Measurements from ENCODE around the gene EHBP1.

DNA sequence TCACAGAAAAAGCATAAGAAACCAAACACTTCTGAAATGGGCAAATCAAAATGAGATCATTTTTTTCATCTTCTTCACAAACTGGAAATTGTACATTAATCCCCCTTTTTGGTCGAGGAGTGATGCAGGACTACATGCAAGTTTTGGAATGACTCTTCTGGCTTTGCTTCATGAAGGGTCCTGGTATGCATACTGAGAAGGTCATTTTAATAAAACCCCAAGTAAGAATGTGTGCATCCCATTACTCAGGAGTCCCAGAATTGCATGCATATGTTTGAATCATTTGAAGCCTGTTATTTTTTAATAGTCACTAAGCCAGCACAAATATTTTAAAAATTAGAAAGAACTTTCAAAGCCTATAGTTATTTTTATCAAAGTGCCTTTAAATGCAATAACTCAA lies 16.7 kb upstream of the EHBP1 start:
- TF ChIP-seq CTCF (IDR thresholded peaks at IDR 0.05; ENCODE audit: extremely low read depth in 1 of 2, insufficient read depth in 1 of 2, low read depth in 1 of 2, low read length in 2 of 2) (no peak), MYC (IDR thresholded peaks at IDR 0.05; ENCODE audit: low read depth, low read length) (no peak), FOS (IDR thresholded peaks at IDR 0.05; ENCODE audit: borderline replicate concordance, insufficient read depth, low read length) (no peak), JUN (IDR thresholded peaks at IDR 0.05; ENCODE audit: borderline replicate concordance, insufficient read depth, insufficient read length, low read depth) (no peak)
- TF ChIP-seq, protein P1, sequence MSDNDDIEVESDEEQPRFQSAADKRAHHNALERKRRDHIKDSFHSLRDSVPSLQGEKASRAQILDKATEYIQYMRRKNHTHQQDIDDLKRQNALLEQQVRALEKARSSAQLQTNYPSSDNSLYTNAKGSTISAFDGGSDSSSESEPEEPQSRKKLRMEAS (IDR thresholded peaks at IDR 0.05; ENCODE audit: insufficient read depth, insufficient read length) = no peak
